ENCODE measurements around the gene ATP6V1D.
"Not testable (repeated sequence)": the region's sequence is repeated elsewhere in the genome, so short reads cannot be mapped to it uniquely, and the experiment has no call there.

The ATP6V1D gene

DNA sequence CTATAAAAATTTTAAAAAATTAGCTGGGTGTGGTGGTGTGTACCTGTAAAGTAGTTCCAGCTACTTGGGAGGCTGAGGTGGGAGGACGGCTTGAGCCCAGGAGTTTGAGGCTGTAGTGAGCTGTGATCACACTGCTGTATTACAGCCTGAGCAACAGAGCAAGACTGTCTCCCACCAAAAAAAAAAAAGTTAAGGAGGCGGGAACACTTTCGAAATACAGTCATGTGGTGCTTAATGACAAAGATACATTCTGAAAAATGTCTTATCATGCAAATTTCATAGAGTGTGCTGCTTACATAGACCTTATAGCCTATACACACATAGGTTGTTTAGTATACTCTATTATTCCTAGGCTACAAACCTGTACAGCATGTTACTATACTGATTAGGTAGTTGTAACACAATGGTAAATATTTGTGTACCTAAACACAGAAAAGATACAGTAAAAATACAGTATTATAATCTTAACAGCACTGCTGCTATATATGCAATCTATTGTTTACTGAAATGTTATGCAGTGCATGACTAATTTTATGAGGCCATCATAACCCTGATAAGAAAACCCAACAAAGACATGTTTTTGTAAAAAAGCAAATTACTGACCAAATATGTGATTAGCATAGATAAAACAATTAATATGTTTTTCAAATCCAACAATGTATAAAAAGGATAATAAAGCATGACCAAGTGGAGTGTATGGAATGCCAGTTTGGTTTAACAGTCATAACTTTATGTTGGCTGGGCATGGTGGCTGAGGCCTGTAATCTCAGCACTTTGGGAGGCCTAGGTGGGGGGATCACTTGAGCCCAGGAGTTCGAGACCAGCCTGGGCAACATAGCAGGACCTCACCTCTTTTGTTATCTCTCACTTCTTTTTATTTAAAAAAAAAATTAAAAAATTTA lies 11.9 kb upstream of the ATP6V1D start:
- no peak for DNase-seq (ENCODE audit: low read depth in 2 of 2)

GRCh38 chr14:67370830-67371229 lies 11.2 kb upstream of the ATP6V1D start:
- DNase-seq (ENCODE audit: low read depth in 2 of 2), result no peak

DNA sequence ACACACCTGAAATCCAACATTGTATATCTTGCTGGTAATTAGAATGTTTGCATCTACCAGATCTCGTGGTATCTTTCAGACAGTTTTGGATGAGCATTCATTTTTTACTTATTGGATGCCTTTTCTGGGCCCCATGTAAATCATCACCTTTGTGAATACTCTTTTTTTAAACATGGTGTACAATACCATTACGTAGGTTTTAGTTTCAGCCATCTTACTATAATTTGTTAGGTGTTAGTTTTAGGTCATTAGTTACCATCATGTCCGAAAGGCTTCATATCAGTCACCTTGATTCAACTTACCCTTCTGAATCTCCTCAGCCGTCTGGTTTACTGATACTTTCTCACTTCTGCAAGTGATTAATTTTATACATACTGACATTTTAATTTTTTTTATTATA lies 5.9 kb upstream of the ATP6V1D start:
- no peak for DNase-seq (ENCODE audit: low read depth in 2 of 2)

GRCh38 chr14:67360470-67361206 lies 1.0 kb upstream of the ATP6V1D start:
- DNase-seq (ENCODE audit: low read depth in 2 of 2), result no peak

GRCh38 chr14:67358924-67359774 lies 455 bp downstream of the ATP6V1D start:
- no peak for DNase-seq (ENCODE audit: low read depth in 2 of 2)

DNA sequence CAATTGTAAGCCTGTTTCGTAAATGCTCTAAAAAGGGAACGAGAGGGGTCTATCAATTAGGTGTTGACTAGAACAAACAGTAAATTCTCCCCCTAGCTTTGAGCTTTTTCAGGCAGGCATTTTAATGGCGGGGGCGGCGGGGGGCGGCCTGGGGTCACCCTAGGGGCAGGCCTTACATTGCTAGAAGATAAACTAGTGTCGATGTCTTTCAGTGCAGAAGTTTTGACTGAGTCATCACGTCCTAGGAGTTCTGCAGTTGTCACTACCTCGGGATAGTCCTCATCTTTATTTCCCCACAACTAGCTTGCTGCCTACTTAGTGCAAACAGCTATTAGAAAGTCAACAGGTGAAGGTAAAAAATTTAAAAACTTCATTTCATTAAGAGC lies 1.6 kb downstream of the ATP6V1D start:
- no peak for DNase-seq (ENCODE audit: low read depth in 2 of 2)

- no peak for DNase-seq (ENCODE audit: low read depth in 2 of 2)
Measured at GRCh38 chr14:67357186-67357968, 2.2 kb downstream of the ATP6V1D start.

DNA sequence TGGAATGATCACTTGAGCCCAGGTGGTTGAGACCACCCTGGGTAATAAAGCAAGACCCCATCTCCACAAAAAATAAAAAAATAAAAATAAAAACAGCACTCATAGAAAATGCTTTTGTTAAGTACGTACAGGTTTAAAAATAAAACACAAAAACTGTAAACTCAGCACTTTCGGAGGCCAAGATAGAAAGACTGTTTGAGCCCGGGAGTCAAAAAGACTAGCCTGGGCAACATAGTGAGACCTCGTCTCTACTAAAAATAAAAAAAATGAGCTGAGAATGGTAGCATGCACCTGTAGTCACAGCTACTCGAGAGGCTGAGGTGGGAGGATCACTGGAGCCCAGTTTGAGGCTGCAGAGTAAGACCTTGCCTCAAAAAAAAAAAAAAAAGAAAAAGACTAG lies 7.5 kb downstream of the ATP6V1D start:
- DNase-seq (ENCODE audit: low read depth in 2 of 2), result no peak

DNA sequence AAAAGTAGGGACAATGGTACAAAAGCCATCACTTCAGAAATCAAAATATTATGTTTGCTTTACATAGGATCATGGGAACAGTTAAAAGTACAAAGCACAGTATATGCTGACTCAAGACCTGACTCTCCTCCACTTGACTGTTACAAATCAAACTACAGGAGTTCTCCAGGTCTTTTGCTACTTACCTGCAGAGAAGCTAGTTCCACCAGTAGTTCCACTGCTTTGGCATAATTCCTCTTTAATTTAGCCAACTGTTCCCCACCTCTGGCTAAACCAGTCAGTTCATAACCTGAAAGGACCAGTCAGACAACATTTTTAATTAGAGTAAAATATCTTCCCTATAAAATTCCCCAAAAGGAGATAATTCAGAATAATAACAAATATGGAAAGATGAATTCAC lies 14.0 kb downstream of the ATP6V1D start:
- DNase-seq (ENCODE audit: low read depth in 2 of 2), result no peak

DNA sequence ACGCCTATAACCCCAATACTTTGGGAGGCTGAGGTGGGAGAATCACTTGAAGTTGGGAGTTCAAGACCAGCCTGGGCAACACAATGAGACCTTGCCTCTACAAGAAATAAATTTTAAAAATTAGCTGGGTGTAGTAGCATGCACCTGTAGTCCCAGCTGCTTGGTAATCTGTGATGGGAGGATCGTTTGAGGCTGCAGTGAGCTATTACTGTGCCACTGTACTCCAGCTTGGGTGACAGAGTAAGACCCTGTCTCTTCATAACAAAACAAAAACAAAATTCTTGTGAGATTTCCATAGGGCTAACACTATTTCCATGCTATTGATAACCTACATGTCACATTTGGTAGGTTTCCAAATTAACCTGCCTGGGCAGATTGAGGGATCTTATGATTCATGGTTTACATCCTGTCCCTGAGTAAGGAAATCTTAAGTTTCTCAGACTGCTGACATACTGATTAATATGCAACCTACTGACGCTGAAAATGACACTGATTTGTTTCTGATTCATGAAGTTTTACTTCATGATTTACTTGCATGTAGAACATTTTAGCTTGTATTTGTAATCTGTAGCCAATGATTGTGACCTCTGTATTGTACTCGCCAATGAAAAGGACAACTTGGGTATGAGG lies 15.9 kb downstream of the ATP6V1D start:
- DNase-seq (ENCODE audit: low read depth in 2 of 2), result no peak

DNA sequence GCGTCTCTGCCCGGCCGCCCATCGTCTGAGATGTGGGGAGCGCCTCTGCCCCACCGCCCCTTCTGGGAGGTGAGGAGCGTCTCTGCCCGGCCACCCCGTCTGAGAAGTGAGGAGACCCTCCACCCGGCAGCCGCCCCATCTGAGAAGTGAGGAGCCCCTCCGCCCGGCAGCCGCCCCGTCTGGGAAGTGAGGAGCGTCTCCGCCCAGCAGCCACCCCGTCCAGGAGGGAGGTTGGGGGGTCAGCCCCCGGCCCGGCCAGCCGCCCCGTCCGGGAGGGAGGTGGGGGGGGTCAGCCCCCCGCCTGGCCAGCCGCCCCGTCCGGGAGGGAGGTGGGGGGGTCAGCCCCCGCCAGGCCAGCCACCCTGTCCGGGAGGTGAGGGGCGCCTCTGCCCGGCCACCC lies 18.4 kb downstream of the ATP6V1D start:
- not testable (repeated sequence) for DNase-seq (ENCODE audit: low read depth in 2 of 2)

GRCh38 chr14:67335781-67336180 lies 23.8 kb downstream of the ATP6V1D start:
- no peak for DNase-seq (ENCODE audit: low read depth in 2 of 2)

- no peak for DNase-seq (ENCODE audit: low read depth in 2 of 2)
Measured at GRCh38 chr14:67332468-67332867, 27.1 kb downstream of the ATP6V1D start.

DNA sequence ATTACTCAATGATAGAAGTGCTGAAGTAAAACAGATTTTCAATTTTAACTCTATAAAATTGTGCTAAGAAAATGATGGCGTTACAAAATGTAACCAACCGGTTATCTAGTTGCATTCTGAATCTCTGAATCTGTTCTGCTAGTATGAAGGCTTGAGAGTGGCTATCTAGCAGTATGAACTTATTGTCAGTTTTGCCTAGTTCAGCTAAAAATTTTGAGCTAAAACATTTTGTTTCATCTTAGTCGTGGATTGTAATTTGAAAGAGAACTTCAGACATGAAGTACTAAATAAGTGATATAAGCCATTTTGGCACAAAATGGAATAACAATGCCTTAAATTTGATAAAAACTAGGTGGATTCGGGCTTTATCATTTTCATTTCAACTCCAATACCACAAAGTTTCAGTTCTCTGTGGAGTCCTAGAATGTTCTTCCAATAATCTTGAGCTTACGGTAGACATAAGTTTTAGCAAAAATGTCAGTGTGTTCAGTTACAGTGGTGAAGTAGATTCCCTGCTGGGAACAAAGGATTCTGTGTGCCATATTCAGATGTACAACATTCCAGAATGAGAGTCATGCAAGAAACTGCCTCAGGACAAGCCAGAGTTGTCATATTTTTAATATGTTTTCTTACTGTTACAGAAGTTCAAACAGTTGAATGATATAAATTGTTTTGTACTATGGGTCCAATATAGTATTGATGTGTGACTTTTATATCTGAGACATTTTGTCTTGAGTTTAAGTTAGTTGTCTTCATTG lies 28.1 kb downstream of the ATP6V1D start:
- no peak for DNase-seq (ENCODE audit: low read depth in 2 of 2)

DNA sequence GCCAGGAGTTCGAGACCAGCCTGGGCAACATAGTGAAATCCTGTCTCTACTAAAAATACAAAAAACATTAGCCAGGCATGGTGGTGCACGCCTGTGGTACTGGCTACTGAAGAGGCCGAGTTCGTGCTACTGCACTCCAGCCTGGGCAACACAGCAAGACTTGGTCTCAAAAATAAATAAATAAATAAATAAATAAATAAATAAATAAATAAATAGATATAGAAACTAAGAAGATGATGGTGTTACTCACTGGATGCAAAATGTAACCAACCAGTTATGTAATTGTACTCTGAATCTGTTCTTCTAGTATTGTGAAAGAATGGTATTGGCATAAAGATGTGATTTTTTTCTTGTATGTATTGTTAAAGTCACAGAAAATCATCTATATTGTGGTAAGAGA lies 29.9 kb downstream of the ATP6V1D start:
- DNase-seq (ENCODE audit: low read depth in 2 of 2), result not testable (repeated sequence)

GRCh38 chr14:67319142-67319541 lies 40.5 kb downstream of the ATP6V1D start:
- DNase-seq (ENCODE audit: low read depth in 2 of 2), result no peak

- DNase-seq (ENCODE audit: low read depth in 2 of 2), result no peak
Measured at GRCh38 chr14:67317822-67318221, 41.8 kb downstream of the ATP6V1D start.

DNA sequence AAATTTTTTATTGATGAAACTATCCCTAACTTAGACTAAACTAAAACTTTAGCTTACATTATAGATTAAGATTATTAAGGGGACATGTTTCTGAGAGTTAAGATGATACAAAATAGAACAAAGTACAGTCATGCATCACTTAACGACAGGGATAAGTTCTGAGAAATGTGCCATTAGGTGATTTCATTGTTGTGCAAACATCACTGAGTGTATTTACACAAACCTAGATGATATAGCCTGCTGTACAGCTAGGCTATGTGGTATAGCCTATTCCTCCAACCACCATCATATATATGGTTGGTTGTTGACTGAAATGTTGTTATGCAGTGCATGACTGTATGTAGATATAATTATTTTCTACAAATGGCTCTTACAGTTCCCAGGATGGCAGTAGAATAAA lies 46.5 kb downstream of the ATP6V1D start:
- no peak for DNase-seq (ENCODE audit: low read depth in 2 of 2)

DNA sequence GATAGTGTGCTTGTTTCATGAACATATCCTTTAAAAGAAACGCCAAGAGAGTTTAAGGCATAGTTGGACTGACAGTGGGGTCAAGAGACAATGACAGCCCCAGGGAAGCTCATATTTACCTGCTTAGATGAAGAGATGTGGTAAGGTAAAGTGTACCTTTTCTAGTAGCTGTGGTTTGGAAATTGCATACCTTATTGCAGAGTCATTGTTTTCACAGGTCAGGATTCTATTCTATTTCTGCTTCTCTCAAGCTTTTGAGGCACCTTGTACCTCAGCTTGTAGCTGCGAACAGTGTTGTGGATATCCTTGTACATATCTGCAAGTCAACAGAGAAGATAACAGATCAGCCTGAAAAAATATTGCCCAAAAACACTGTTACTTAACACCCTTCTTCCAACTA lies 47.7 kb downstream of the ATP6V1D start:
- DNase-seq (ENCODE audit: low read depth in 2 of 2), result no peak

Measured in stimulated activated CD4-positive, alpha-beta T cell treated with anti-CD3 and anti-CD28 coated beads, Interleukin-15, amount 100 ng/mL, for 48 hours (primary cell).